Measurements from ENCODE around the gene ZMIZ1.

The ZMIZ1 gene

DNA sequence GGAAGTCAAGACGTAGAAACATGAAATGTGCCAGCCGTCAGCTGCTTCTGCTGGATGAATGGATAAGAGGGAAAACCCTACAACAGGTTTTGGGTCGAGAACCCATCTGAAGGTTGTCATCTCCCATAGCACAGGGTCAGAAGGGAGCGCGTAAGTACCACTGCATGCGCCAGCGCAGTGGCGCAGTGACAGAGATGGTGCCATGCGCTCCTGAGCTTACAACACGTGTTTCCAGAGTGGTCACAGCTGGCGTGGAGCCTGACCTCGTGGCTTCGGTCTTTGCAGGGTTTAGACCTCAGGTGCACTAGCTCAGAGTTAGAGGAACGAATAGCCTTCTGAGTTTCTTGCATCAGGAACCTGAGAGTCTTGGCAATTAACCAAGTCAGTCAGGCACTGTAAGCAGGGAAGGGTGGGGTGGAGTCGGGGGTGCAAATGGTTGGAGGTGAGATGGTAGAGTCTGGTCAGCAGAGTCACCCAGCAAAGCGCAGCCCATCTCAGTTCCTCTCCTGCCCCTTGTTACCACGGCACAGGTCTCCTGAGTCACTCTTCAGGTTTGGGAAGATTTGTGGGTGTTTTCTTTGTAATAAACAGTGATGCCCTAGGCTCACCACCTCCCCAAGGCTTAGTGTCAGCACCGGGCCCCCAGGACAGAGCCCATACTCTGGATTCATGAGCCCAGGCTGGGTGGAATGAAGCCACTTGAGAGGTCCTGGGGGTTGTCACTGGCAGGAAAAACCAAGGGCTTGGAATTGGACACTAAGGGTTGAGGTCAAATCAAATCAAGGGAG, 194.4 kb downstream of the ZMIZ1 start (continued):
- TF ChIP-seq, protein P1, sequence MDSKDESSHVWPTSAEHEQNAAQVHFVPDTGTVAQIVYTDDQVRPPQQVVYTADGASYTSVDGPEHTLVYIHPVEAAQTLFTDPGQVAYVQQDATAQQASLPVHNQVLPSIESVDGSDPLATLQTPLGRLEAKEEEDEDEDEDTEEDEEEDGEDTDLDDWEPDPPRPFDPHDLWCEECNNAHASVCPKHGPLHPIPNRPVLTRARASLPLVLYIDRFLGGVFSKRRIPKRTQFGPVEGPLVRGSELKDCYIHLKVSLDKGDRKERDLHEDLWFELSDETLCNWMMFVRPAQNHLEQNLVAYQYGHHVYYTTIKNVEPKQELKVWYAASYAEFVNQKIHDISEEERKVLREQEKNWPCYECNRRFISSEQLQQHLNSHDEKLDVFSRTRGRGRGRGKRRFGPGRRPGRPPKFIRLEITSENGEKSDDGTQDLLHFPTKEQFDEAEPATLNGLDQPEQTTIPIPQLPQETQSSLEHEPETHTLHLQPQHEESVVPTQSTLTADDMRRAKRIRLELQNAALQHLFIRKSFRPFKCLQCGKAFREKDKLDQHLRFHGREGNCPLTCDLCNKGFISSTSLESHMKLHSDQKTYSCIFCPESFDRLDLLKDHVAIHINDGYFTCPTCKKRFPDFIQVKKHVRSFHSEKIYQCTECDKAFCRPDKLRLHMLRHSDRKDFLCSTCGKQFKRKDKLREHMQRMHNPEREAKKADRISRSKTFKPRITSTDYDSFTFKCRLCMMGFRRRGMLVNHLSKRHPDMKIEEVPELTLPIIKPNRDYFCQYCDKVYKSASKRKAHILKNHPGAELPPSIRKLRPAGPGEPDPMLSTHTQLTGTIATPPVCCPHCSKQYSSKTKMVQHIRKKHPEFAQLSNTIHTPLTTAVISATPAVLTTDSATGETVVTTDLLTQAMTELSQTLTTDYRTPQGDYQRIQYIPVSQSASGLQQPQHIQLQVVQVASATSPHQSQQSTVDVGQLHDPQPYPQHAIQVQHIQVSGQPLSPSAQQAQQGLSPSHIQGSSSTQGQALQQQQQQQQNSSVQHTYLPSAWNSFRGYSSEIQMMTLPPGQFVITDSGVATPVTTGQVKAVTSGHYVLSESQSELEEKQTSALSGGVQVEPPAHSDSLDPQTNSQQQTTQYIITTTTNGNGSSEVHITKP (tag by site-specific recombination; IDR thresholded peaks at IDR 0.05): peak; percentile 47; the same call in 1 of the 2 replicates

DNA sequence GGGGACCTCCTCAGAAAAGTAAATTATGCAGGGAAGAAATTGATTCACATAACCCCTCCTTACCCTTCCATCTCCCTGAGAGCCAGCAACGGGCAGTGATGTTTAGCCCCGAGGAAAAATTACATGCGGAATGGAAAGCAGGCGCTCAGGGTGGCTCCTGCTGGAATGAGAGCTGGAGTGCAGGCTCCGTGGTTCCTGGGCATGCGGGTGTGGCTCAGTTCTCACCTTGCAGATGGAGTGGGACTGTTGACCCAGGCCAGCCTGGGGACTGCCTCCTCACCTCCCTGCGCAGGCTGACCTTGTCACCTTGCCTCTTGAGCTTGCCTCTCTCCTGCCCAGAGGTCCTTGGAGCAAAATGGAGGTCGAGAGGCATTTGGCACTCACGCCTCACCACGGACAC, 195.2 kb downstream of the ZMIZ1 start:
- Histone ChIP-seq H3K36me3 (ENCODE audit: control insufficient read depth in 2 of 2, insufficient read depth in 1 of 2, low read length in 2 of 2) (peaks cover 0 to 3% of the 10 kb centered on the region in 2 experiments; a peak in 1 of 3 replicates), H3K9me3 (ENCODE audit: control insufficient read depth, insufficient read depth, low read depth, low read length) (no peaks in the 10 kb centered on the region), H3K27ac (ENCODE audit: extremely low read depth, low read depth, low read length) (no peak overlapping the region), H3K4me3 (ENCODE audit: low read depth, low read length) (no peak overlapping the region), H3K4me1 (ENCODE audit: control insufficient read depth, insufficient read depth, low read length) (peaks cover 4% of the 10 kb centered on the region; the same call in 1 of the 2 replicates)
- ChIA-PET CTCF (interaction anchor here (1.3 kb wide), 1 partner anchor 9 kb away, joined by 4 read pairs; no protein-coding TSS in a partner anchor), POLR2A (no interaction called here)
- TF ChIP-seq BCL11B (tag by site-specific recombination; IDR thresholded peaks at IDR 0.05; ENCODE audit: low read depth) (no peak), ZNF791 (tag by site-specific recombination; IDR thresholded peaks at IDR 0.05) (no peak), ZNF138 (tag by site-specific recombination; IDR thresholded peaks at IDR 0.05; ENCODE audit: borderline replicate concordance) (no peak), ZNF544 (tag by site-specific recombination; IDR thresholded peaks at IDR 0.05) (no peak), ZBTB7A (tag by site-specific recombination; IDR thresholded peaks at IDR 0.05; ENCODE audit: low read depth) (no peak), ZNF23 (tag by site-specific recombination; IDR thresholded peaks at IDR 0.05; ENCODE audit: borderline replicate concordance) (no peak), BCL11A (tag by site-specific recombination; IDR thresholded peaks at IDR 0.05; ENCODE audit: low read depth) (no peak), SETDB1 (IDR thresholded peaks at IDR 0.05; ENCODE audit: insufficient read length, low read length) (no peak), ZNF596 (tag by site-specific recombination; IDR thresholded peaks at IDR 0.05) (no peak), IKZF3 (tag by site-specific recombination; IDR thresholded peaks at IDR 0.05) (no peak), GFI1B (tag by site-specific recombination; IDR thresholded peaks at IDR 0.05) (no peak), SP2 (tag by site-specific recombination; IDR thresholded peaks at IDR 0.05) (no peak), ZNF548 (tag by site-specific recombination; IDR thresholded peaks at IDR 0.05) (no peak), TRIM28 (IDR thresholded peaks at IDR 0.05; ENCODE audit: borderline replicate concordance, low read length) (no peak), KLF16 (tag by site-specific recombination; IDR thresholded peaks at IDR 0.05) (no peak), ZNF292 (tag by site-specific recombination; IDR thresholded peaks at IDR 0.05; ENCODE audit: borderline replicate concordance, low read depth) (no peak)
- TF ChIP-seq, protein P2, sequence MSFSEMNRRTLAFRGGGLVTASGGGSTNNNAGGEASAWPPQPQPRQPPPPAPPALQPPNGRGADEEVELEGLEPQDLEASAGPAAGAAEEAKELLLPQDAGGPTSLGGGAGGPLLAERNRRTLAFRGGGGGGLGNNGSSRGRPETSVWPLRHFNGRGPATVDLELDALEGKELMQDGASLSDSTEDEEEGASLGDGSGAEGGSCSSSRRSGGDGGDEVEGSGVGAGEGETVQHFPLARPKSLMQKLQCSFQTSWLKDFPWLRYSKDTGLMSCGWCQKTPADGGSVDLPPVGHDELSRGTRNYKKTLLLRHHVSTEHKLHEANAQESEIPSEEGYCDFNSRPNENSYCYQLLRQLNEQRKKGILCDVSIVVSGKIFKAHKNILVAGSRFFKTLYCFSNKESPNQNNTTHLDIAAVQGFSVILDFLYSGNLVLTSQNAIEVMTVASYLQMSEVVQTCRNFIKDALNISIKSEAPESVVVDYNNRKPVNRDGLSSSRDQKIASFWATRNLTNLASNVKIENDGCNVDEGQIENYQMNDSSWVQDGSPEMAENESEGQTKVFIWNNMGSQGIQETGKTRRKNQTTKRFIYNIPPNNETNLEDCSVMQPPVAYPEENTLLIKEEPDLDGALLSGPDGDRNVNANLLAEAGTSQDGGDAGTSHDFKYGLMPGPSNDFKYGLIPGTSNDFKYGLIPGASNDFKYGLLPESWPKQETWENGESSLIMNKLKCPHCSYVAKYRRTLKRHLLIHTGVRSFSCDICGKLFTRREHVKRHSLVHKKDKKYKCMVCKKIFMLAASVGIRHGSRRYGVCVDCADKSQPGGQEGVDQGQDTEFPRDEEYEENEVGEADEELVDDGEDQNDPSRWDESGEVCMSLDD (tag by site-specific recombination; IDR thresholded peaks at IDR 0.05): no peak
- TF ChIP-seq, protein P3, sequence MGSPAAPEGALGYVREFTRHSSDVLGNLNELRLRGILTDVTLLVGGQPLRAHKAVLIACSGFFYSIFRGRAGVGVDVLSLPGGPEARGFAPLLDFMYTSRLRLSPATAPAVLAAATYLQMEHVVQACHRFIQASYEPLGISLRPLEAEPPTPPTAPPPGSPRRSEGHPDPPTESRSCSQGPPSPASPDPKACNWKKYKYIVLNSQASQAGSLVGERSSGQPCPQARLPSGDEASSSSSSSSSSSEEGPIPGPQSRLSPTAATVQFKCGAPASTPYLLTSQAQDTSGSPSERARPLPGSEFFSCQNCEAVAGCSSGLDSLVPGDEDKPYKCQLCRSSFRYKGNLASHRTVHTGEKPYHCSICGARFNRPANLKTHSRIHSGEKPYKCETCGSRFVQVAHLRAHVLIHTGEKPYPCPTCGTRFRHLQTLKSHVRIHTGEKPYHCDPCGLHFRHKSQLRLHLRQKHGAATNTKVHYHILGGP (tag by site-specific recombination; IDR thresholded peaks at IDR 0.05): no peak
- TF ChIP-seq, protein P4, sequence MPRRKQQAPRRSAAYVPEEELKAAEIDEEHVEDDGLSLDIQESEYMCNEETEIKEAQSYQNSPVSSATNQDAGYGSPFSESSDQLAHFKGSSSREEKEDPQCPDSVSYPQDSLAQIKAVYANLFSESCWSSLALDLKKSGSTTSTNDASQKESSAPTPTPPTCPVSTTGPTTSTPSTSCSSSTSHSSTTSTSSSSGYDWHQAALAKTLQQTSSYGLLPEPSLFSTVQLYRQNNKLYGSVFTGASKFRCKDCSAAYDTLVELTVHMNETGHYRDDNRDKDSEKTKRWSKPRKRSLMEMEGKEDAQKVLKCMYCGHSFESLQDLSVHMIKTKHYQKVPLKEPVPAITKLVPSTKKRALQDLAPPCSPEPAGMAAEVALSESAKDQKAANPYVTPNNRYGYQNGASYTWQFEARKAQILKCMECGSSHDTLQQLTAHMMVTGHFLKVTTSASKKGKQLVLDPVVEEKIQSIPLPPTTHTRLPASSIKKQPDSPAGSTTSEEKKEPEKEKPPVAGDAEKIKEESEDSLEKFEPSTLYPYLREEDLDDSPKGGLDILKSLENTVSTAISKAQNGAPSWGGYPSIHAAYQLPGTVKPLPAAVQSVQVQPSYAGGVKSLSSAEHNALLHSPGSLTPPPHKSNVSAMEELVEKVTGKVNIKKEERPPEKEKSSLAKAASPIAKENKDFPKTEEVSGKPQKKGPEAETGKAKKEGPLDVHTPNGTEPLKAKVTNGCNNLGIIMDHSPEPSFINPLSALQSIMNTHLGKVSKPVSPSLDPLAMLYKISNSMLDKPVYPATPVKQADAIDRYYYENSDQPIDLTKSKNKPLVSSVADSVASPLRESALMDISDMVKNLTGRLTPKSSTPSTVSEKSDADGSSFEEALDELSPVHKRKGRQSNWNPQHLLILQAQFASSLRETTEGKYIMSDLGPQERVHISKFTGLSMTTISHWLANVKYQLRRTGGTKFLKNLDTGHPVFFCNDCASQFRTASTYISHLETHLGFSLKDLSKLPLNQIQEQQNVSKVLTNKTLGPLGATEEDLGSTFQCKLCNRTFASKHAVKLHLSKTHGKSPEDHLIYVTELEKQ (tag by site-specific recombination; IDR thresholded peaks at IDR 0.05; ENCODE audit: borderline replicate concordance): no peak
- TF ChIP-seq, protein P5, sequence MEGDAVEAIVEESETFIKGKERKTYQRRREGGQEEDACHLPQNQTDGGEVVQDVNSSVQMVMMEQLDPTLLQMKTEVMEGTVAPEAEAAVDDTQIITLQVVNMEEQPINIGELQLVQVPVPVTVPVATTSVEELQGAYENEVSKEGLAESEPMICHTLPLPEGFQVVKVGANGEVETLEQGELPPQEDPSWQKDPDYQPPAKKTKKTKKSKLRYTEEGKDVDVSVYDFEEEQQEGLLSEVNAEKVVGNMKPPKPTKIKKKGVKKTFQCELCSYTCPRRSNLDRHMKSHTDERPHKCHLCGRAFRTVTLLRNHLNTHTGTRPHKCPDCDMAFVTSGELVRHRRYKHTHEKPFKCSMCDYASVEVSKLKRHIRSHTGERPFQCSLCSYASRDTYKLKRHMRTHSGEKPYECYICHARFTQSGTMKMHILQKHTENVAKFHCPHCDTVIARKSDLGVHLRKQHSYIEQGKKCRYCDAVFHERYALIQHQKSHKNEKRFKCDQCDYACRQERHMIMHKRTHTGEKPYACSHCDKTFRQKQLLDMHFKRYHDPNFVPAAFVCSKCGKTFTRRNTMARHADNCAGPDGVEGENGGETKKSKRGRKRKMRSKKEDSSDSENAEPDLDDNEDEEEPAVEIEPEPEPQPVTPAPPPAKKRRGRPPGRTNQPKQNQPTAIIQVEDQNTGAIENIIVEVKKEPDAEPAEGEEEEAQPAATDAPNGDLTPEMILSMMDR (tag by site-specific recombination; IDR thresholded peaks at IDR 0.05): no peak

All from HEK293 (cell line).